HG03060 (cell line): ENCODE measurements around the gene GZMB.
A peak's percentile ranks its signal among the peaks of the same experiment; 100 is the strongest.
"Not testable (repeated sequence)": the region's sequence is repeated elsewhere in the genome, so short reads cannot be mapped to it uniquely, and the experiment has no call there.

Experiments
- ATAC-seq: cut with Tn5 transposase; IDR thresholded peaks from one replicate; pipeline ENCODE4 v1.9.1; 2021; ENCODE audit warnings: low read depth, moderate number of reproducible peaks; ENCODE audit not compliant: unreplicated experiment

GZMB gene, protein sequence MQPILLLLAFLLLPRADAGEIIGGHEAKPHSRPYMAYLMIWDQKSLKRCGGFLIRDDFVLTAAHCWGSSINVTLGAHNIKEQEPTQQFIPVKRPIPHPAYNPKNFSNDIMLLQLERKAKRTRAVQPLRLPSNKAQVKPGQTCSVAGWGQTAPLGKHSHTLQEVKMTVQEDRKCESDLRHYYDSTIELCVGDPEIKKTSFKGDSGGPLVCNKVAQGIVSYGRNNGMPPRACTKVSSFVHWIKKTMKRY

DNA sequence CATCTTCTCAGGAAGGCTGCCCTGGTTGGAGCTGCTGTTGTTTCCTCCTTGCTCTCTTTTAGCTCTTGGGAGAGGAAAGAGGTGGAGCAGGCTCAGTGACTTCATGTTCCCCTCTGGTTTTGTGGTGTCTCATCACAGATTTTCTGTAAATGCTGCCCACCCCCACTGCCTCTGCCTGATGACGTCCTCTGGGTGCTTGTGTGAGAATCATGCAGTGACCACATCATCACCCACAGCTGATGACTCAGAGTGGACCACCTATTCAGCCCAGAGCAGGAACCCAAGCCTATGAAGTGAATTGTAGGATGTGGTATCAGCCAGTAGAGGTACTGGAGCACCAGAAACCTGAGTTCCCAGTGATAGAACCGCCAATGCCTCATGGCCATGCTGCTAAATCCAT lies at the start of gene GZMB:
Gene GZMB, minus strand, starts transcription at position 33 of the 400 bp plus-strand sequence. Its CDS starts 30 bp downstream, at position 3.
- ATAC-seq: no peak

DNA sequence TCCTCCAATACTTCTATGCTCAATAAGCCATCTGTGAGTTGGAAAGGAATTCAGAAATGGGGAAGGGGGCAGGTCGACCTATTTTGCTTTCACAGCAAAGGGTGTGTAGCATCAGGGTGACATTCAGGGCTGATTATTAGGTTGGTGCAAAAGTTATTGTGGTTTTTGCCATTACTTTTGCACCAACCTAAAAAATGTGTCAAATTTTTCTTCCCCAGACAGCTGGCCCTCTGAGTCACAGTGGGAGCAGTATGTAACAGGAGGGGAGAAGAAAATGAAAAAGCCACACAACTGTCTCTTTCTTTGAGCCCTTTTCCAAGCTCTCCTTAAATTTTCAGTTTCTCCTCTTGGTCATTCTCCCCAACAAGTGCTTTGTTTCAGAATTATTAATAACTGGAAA lies 47.1 kb upstream of the GZMB start:
- no peak for ATAC-seq

DNA sequence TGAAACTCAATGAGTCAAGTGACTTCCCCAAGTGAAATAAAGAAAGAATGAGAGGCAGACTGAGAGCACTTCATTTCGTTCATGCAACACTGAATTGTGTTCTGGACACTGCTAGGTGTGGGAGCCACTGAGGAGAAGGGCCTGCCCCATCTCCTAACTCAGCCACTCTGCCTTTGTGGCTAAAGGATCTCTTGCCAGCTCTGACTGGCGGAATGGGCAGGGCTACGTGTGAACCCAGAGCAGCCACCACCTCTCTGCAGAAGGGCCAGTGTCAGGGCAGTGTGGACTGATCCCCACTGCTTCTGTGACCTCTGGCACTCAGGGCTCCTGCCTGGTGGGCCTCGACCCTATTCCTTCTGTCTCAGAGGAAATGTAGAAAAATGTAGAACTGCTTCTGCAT lies 46.5 kb upstream of the GZMB start:
- ATAC-seq: no peak

DNA sequence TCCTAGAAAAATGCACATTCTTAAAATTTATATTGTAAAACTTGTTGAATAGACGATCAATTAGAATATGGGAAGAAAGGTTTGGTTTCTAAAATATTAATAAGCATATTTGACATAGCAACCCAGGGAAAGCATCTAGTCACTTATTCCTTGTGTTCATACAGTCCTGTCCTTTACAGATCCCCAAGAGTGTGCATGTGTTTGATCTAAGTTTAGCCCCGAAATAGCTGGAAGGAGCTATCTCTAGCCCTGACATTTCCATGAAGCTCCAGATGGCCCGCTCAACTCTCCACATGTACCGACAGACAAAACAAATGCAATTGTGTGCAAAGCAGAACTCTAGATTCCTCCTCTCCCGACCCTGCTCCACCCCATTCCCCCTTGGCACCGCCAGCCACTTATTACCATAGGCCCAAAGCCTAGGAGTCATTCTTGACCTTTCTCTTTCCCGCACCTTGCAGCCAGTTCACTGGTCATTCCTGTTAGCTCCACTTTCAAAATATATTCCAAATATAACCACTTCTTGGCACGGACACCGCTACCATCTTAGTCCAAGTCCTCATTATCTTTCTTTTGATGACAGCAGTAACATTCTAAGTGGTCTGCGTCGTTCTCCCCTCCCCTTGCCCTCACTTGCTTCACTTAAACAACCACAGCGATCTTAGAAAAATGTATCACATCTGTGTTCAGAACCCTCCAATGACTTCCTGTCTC lies 45.4 kb upstream of the GZMB start:
- ATAC-seq: no peak

DNA sequence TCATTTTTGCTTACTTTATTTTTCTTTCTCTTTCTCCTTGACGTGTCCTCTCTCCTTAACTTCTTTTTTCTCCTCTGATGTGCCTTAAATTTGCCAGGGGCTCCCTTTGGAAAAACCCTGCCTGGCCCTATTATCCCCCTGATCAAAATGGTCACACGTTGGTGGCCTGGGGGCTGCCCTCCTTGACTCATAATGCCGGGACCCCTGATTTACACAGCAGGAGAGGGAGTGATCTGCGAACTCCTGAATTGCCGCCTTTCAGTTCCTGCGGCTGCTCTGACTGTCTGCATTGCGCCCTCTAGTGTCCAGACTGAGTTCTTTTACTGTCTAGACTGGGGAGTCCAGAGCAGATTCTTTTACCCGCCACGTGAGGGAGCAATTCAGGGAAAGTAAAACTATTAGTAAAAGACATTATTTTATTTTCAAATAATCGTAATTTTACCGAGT lies 44.8 kb upstream of the GZMB start:
- peak; percentile 68 for ATAC-seq

DNA sequence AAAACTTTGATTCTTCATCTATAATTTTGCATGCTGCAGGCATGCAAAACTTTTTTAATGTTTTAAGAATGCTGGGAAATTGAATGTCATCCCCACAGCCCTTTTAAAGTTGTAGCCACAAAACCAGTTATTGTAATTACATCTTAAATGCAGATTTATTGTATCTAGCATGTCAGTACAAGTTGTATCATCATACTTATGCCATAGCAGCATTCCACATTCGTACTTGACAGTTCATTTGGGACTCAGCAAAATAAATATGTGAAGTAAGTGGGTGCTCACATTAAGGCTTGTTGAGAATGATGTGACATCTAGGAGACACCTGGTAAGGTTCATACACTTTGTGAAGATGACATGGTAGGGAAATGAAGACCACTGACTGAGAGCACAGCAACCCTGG lies 44.0 kb upstream of the GZMB start:
- ATAC-seq: no peak

DNA sequence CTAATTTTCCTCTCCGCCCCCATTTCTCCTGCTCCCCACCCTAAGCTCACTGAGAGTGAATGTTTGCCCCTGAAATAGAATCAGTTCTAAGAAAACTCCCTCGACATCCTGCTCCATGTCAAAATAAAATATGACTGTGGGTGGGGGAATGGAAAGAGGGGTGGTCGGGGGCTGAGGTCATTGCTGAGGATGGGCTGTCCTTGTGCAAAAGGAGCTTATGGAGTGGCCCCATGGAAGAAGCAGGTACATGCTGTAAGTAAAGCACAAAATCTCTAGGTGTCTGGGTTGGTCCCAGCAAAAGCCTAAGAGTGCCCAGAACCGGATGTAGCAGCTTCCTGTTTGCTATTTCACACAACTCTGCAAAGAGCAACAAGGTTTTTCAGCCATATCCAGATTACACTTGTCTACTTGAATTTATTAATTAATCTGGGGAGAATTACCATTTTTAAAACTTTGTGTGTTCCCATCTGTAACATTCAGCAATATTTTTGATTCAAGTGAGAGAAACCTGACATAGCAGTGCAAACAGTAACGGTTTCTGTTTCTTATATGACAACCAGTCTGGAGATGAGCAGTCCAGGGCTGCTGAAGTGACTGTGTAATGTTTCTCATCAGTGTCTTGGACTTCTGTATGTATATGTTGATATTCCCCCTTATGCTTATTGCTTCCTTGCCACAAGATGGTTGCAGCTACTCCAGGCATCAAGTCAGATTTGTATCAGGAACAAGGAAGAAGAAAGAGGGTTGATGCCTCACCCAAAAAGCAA lies 40.4 kb upstream of the GZMB start:
- ATAC-seq: peak; percentile 31

DNA sequence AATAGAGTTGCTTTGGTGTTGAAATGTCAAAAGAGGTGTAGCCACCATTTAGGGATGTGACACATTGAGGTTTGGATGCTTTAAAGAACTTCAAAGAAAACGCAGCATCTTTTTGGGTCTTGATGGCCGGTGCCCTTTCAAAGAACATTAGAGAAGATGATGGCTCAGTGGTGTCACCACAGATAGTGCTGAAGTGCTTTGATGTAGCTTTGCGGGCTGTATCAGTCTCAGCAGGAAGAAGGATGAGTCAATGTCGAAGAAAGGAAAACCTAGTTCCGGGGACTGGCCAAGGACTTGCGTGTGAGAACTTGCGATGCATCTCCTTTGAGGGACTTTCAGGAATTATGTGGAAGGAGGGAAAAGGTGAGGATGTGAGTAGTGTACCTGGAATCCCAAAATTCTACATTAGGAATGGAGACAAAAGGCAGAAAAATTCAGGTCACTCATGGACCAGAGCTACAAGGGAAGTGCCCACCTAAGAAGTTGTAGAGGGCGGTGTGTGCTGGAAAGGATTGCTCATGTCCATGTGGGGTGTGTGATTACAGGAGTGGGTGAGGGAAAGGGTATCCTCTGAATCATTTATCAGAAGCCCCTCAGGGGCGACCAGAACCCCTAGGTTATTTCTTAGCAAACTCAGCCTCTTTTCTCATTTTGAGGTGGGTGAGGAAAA lies 39.7 kb upstream of the GZMB start:
- peak; percentile 32 for ATAC-seq

DNA sequence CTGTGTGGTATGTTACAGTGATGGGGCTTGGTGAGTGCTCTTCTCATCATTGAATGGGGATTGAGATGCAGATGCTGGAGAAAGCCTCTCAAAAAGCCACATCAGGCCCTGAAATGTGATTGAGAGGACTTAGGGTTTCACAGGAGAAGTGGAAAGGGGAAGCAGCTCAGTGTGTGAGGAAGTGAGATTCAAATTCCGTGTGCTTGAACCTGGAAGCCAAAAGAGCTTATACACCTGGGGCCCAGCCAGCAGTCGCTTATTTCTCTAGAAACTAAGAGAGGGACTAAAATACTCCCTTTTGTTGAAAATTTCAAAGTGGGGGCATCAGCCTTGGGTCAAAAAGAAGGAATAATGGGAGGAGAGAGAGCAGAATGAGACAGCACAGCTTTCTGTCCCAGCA lies 39.1 kb upstream of the GZMB start:
- ATAC-seq: peak; percentile 56

DNA sequence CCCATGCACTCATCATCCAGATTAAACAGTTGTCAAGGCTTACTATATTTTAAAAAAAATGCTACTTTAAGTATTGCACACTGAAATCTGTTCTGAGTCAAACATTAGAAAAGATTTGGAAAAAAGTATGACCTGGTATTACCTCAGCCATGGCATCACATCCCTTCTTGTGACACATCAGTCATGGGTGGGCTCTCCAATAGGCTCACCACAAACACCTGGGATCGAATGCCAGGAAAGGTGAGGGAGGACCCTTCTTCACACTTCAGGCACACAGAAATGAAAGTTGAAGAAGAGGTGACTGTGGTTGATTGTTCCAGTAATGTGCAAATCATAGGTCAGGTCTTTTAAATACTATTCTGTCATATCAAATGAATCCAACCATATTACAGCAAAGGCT lies 36.6 kb upstream of the GZMB start:
- ATAC-seq: no peak

DNA sequence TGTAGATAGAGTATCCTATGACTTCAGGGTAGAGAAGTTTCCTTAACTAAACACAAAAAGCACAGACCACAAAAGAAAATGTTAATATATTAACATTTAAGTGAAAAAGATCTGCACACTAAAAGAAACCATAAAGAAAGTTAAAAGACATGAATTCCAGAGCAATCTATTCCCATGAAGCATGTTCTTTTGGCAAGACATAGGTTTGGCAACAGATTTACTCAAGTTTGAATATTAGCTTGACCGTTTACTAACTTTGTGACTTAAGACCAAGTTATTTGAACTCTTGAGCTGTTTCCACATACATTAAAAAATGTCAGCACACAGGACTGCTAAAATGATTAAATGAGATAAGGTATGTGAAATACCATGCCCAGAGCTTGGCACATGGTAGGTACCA lies 35.7 kb upstream of the GZMB start:
- no peak for ATAC-seq

DNA sequence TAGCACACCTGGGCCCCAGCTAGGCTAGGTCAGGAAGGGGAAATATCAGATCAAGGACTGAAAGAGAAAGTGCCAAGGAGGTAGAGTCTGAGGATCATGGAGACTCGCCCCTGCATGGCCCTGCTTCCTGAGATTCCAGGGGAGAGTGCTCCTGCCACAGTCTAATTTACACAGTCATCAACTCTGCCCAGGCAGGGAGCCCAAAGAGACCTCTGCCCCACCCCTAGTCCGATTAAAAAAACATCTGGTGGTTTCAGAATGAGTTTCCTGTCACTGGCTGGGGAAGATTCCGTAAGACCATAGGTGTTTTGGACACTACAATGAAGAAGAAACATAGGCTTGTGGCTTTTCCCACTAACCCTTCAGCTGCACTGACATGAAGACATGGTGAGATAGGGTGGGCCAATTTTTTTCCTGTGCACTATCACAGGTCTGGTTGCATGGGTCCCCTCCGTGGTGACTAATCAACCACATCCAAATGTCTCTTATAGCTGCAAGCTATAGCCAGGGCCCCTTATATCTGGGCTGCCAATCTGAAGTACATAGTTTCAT lies 31.5 kb upstream of the GZMB start:
- ATAC-seq: peak; percentile 58

DNA sequence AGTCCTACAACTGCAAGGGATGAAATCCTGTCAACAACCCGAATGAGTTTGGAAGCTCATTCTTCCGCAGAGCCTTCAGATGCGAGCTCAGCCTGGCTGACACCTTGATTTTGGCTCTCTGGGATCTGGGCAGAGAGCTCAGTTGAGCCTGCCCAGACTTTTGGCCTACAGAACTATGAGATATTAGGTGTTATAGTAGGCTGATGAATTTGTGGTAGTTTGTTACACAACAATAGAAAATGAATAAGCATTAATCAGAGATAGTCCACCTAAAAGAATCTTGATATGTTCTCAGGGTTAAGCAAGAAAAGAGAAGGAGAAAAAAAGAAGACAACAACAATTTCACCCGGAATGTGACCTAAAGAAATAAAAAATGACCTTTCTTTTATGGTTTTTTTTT lies 30.4 kb upstream of the GZMB start:
- ATAC-seq: no peak

DNA sequence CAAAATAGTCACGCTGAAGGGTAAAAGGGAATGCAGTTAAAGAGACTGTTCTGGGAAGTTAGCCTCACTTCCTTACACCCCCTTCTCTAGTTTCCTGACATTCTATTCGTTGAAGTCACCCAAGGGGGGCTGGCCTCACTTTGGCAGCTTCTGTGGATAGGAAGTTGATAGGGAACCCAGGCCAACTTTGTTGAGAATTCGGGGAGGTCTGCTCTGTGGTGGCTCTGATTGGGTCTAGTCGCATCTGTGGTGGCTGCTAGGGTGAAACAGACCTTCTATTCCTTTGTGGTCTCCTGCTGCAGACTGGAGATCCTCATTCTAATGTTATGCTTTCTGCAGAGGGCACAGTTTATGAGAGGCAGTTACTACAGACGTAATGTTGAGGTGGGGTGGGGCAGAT lies 28.8 kb upstream of the GZMB start:
- ATAC-seq: no peak

DNA sequence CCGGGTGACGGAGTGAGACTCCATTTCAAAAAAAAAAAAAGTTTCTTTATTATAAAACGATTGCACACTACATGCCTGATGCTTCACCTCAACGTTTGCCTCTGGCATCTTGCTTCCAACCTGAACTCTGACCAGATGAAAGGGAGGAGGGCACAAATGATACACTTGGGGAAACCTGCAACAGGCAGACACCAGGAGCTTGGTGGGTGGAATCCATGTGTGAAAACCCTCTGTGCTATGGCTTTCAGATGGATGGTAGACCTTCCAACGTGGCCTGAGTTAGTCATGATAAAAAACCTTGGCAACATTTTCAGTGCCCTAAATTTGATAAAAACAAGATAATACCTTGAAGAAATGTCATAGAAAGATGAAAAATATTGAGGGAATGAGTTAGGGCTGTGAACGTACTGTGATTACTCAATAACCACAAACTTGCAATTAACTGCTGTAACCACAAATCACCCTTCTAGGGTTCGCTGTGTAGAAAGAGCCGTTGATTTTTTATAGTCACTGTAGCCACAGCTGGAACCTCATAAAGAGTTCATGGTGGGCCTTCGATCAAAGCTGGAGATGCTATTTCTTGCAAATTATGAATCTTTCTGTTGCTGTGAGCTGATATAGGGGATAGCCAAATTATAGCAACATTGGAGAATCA lies 26.1 kb upstream of the GZMB start:
- no peak for ATAC-seq

DNA sequence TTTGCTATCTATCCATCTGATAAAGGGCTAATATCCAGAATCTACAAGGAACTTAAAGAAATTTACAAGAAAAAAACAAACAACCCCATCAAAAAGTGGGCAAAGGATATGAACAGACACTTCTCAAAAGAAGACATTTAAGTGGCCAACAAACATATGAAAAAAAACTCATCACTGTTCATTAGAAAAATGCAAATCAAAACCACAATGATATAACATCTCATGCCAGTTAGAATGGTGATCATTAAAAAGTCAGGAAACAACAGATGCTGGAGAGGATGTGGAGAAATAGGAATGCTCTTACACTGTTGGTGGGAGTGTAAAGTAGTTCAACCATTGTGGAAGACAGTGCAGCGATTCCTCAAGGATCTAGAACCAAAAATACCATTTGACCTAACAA lies 14.4 kb upstream of the GZMB start:
- not testable (repeated sequence) for ATAC-seq

DNA sequence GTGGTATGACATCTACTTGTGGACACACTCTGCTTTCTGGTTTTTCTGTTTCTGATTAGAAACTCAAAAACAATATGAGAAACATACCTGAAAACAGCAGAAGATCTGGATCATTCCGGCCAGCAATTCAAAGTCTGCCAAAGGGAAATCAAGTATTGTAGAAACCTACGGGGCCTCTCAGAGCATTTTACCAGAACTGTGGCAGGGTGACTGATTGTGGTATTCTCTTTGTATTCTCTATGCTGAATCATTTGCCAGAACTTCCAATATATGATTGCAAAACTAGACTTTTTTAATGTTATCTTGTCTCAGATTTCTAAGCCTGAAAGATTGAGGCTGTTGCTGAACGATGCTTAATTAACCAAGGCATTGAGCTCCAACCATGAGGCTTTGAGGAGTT lies 5.9 kb upstream of the GZMB start:
- ATAC-seq: no peak

DNA sequence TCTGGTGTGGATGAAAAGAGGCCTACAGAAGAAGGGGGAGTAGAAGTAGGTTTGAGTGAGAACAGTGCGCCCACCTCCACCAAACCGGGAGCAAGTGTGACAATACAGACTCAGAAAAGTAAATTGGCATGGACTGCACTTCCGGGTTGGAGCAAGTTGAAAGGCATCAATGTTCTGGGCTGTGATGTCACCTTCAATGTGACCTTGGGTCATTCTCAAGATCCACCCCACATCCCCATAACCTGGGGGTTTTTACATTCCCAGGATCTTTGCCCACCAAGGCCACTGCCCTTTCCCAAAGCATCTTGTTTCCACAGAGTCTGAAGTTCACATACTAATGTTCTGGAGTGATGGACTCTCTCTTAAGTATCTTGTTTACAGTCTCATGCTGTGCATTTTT lies 5.3 kb upstream of the GZMB start:
- no peak for ATAC-seq

DNA sequence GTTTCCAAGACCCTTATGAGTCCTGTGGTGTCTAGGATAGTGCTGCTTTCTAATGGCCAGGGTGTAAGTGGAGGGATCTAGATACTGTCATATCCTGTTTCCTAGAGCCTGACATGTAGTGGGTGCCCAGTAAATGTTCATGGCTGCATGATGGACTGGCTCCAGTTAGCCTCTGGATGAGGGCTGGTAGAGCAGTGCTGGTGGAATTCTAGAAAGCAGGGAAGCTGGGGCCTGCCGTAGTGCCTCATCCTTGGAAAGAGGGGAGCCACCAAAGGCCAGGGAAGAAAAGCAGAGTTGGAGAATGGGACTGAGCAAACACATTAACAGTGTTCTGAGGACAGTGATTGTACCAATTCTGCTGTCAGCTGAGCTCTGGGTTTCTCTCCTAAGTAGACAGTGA lies 637 bp downstream of the GZMB start:
- no peak for ATAC-seq

DNA sequence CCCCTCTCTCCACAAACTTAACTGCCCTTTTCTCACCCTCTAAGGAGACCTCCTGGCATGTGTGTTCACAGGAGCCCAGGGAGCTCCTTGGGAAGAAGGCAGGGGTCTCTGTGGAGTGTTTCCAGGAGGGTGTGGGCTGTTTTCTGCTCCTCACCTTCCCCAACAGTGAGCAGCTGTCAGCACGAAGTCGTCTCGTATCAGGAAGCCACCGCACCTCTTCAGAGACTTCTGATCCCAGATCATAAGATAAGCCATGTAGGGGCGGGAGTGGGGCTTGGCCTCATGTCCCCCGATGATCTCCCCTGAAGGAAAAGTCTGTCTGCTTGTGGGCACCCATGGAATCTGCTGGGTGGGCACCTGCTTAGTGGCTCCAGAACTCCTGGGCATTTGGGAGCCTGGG lies 1.2 kb downstream of the GZMB start:
- no peak for ATAC-seq
